Measurements from ENCODE around the gene CSRNP3. TPM values are rescaled to one million over a fixed set of nuclear protein-coding genes. Genes with fewer than 3 reads are reported as not detected.

The CSRNP3 gene
- total and polyA plus RNA-seq, 8 donors = under 0.01 to 9.9 (median 0.58) TPM; not detected in 1

- Histone ChIP-seq H3K4me1 (no peaks in the 10 kb centered on the region), H3K27ac (no peak overlapping the region), H3K36me3 (no peaks in the 10 kb centered on the region), H3K27me3 (no peaks in the 10 kb centered on the region), H3K4me3 (no peak overlapping the region), H3K9me3 (no peaks in the 10 kb centered on the region)
- TF ChIP-seq EP300 (IDR thresholded peaks at IDR 0.05) = no peak
- TF ChIP-seq POLR2AphosphoS5 (IDR thresholded peaks at IDR 0.05) = no peak
- TF ChIP-seq CTCF (IDR thresholded peaks at IDR 0.05) = no peak
- no peak for TF ChIP-seq POLR2A (IDR thresholded peaks at IDR 0.05)
- intact Hi-C loops (cut with DNase I; ENCODE audit: low total_unique reads) = no loop called here
- no peak for DNase-seq
- 89 to 97% (median 93%) methylated on average over 3 to 4 of the region's 4 CpGs for WGBS, 5 donors
These were observed 59.2 kb downstream of the CSRNP3 start for GRCh38 chr2:165528691-165529090.

- Histone ChIP-seq H3K36me3 (no peaks in the 10 kb centered on the region), H3K4me1 (no peaks in the 10 kb centered on the region), H3K27ac (no peak overlapping the region), H3K27me3 (no peaks in the 10 kb centered on the region), H3K4me3 (no peak overlapping the region), H3K9me3 (no peaks in the 10 kb centered on the region)
- TF ChIP-seq POLR2A (IDR thresholded peaks at IDR 0.05) (no peak), POLR2AphosphoS5 (IDR thresholded peaks at IDR 0.05) (no peak)
- 79 to 89% (median 84%) methylated on average over 3 of the region's 3 CpGs for WGBS, 5 donors
- DNase-seq = no peak
- intact Hi-C loops (cut with DNase I; ENCODE audit: low total_unique reads) = no loop called here
These were observed 59.6 kb downstream of the CSRNP3 start for GRCh38 chr2:165529130-165529529.

GRCh38 chr2:165533331-165533730, 63.8 kb downstream of the CSRNP3 start:
- Histone ChIP-seq H3K27ac (no peak overlapping the region), H3K27me3 (no peaks in the 10 kb centered on the region), H3K4me1 (no peaks in the 10 kb centered on the region), H3K36me3 (no peaks in the 10 kb centered on the region), H3K9me3 (no peaks in the 10 kb centered on the region), H3K4me3 (no peak overlapping the region)
- no peak for DNase-seq
- 68 to 86% (median 78%) methylated on average over 1 of the region's 1 CpG for WGBS, 5 donors
- TF ChIP-seq POLR2AphosphoS5 (IDR thresholded peaks at IDR 0.05) (no peak), EP300 (IDR thresholded peaks at IDR 0.05) (no peak)
- intact Hi-C loops (cut with DNase I; ENCODE audit: low total_unique reads) = no loop called here

DNA sequence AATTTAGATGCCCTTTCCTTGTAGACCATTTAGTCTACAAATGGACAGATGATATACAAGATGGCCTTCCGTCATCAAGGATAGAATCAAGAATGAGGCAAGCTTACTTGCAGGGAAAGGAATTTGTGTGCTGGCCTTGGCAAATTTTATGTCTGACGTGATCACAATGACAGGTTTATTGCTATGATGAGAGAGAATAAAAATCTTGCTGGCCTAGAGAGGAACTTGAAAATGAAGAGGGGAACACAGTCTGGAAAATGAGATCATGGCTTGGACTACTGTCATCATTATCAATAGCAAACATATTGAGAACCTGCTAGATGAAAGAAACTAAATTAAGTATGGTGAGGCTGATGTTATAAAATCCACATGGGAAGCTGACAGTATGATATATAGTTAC, 66.0 kb downstream of the CSRNP3 start:
- H3K27ac ChIP-seq = no peak overlapping the region
- WGBS, 5 donors = 46 to 93% (median 71%) methylated on average over 2 of the region's 2 CpGs
- no peaks in the 10 kb centered on the region for H3K36me3 ChIP-seq

DNA sequence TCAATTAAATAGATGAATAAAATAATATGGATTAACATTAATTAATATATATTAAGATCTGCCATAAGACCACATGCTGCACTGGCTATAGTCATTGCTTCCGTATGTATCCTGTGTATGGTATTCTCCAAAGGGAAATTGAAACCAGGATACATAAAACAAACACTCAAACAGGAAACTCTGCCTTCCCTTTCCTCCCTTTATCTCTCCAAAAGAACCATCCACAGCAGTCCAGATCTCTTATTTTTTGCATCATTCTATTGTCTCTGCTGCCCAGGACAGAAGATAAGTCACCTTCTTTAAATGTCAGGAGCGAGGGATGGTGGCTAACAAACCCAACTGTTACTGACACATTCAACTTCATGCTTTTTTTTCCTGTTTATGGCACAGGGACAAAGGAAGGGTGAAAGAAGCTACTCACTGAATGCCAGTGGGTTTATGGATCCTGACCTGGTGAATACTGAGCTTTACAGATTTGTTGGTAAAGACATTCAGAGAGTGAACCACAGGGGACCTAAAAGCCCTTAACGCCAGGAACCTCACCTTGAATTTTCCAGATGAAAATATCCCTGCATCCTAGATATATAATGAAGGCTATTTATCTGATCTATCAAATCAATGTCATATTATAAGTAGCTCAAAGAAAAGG, 67.5 kb downstream of the CSRNP3 start:
- Histone ChIP-seq H3K27ac (no peak overlapping the region), H3K9me3 (no peaks in the 10 kb centered on the region), H3K27me3 (no peaks in the 10 kb centered on the region), H3K4me1 (no peaks in the 10 kb centered on the region), H3K4me3 (no peak overlapping the region), H3K36me3 (no peaks in the 10 kb centered on the region)
- WGBS, 5 donors = 52 to 58% (median 57%) methylated on average over 3 of the region's 3 CpGs
- intact Hi-C loops (cut with DNase I; ENCODE audit: low total_unique reads) = no loop called here
- DNase-seq = no peak
- no peak for TF ChIP-seq POLR2AphosphoS5 (IDR thresholded peaks at IDR 0.05)
- no peak for TF ChIP-seq EP300 (IDR thresholded peaks at IDR 0.05)
- TF ChIP-seq CTCF (IDR thresholded peaks at IDR 0.05) = no peak
- no peak for TF ChIP-seq POLR2A (IDR thresholded peaks at IDR 0.05)

More for the DNA sequence above, 66.0 kb downstream of the CSRNP3 start:
- Histone ChIP-seq H3K4me1 (no peaks in the 10 kb centered on the region), H3K4me3 (no peak overlapping the region), H3K27me3 (no peaks in the 10 kb centered on the region), H3K9me3 (no peaks in the 10 kb centered on the region)
- TF ChIP-seq POLR2AphosphoS5 (IDR thresholded peaks at IDR 0.05) (no peak), POLR2A (IDR thresholded peaks at IDR 0.05) (no peak), EP300 (IDR thresholded peaks at IDR 0.05) (no peak), CTCF (IDR thresholded peaks at IDR 0.05) (no peak)
- intact Hi-C loops (cut with DNase I; ENCODE audit: low total_unique reads) = no loop called here
- DNase-seq = no peak

Data from stomach (tissue), 9 donors.